K562 (cell line): ENCODE results near the gene DTNB.

Experiments used
- ETV6 ChIP-seq, 3 experiments: fragments of 150-350 bp in 1 of 3; sonication (generic) in 1 of 3; formaldehyde crosslinking in 1 of 3; IDR thresholded peaks; 2 replicates each; pipeline versions ENCODE4 v1.6.1 to v1.8.0; 2014 to 2022; ENCODE audit warnings: borderline replicate concordance in 2 of 3, low read depth in 2 of 3, antibody characterized with exemption in 1 of 3, low read length in 1 of 3, mild to moderate bottlenecking in 1 of 3, missing genetic modification reagents in 1 of 3
- MYC ChIP-seq, 2 experiments: fragments of 250-450 bp in 1 of 2; sonication (Bioruptor Pico) in 1 of 2; IDR thresholded peaks; 2 replicates each; pipeline versions ENCODE4 v1.5.1 to v1.6.1; 2012 to 2021; ENCODE audit warnings: low read depth in 2 of 2, borderline replicate concordance in 1 of 2, improper control_type of control experiment in 1 of 2, low read length in 1 of 2, mild to moderate bottlenecking in 1 of 2, moderate library complexity in 1 of 2
- RAD51 ChIP-seq: fragments of 450-650 bp; IDR thresholded peaks from 2 replicates; pipeline ENCODE4 v1.7.1; 2016; ENCODE audit warnings: low read depth, mild to moderate bottlenecking, borderline replicate concordance
- RFX1 ChIP-seq: fragments of 450-650 bp; IDR thresholded peaks from 2 replicates; pipeline ENCODE4 v1.6.1; 2016; ENCODE audit warnings: mild to moderate bottlenecking, moderate library complexity
- SAFB ChIP-seq: fragments of 200-400 bp; formaldehyde crosslinking; IDR thresholded peaks from 2 replicates; pipeline ENCODE4 v1.6.1; 2017; ENCODE audit warnings: low read depth, low read length, borderline replicate concordance
- ZBTB17 ChIP-seq: fragments of 450-650 bp; formaldehyde crosslinking; IDR thresholded peaks from 2 replicates; pipeline ENCODE4 v1.4.0; 2020; ENCODE audit warnings: mild to moderate bottlenecking
- ZNF124 ChIP-seq: sonication (generic); formaldehyde crosslinking; IDR thresholded peaks from 2 replicates; pipeline ENCODE4 v1.8.1; 2022; ENCODE audit warnings: missing genetic modification reagents
- ZNF24 ChIP-seq: fragments of 450-650 bp; IDR thresholded peaks from 2 replicates; pipeline ENCODE4 v1.6.1; 2016
- TF ChIP-seq, protein P1 (sequence below), 3 experiments: IDR thresholded peaks in 2 of 3; conservative IDR thresholded peaks in 1 of 3; 2 replicates each; pipeline ENCODE4 v1.5.1; 2011 to 2012; ENCODE audit warnings: low read length in 3 of 3, mild to moderate bottlenecking in 3 of 3, control low read depth in 2 of 3, improper control_type of control experiment in 1 of 3, inconsistent platforms in 1 of 3, low read depth in 1 of 3, mixed read lengths in 1 of 3, moderate library complexity in 1 of 3; ENCODE audit not compliant: insufficient read depth in 2 of 3
- TF ChIP-seq, protein P2 (sequence below), 3 experiments: fragments of 200-800 bp in 1 of 3; fragments of 250-450 bp in 1 of 3; fragments of 450-650 bp in 1 of 3; sonication (Bioruptor Pico) in 1 of 3; sonication (Bioruptor generic) in 1 of 3; formaldehyde crosslinking in 1 of 3; IDR thresholded peaks; 2 replicates each; pipeline versions ENCODE4 v1.6.1 to v1.8.0; 2016 to 2022; ENCODE audit warnings: mild to moderate bottlenecking in 2 of 3, missing genetic modification characterization in 2 of 3, missing compliant biosample characterization in 1 of 3, moderate library complexity in 1 of 3
- TF ChIP-seq, protein P3 (sequence below): fragments of 450-650 bp; IDR thresholded peaks from 2 replicates; pipeline ENCODE4 v1.6.1; 2016; ENCODE audit warnings: mild to moderate bottlenecking

DNA sequence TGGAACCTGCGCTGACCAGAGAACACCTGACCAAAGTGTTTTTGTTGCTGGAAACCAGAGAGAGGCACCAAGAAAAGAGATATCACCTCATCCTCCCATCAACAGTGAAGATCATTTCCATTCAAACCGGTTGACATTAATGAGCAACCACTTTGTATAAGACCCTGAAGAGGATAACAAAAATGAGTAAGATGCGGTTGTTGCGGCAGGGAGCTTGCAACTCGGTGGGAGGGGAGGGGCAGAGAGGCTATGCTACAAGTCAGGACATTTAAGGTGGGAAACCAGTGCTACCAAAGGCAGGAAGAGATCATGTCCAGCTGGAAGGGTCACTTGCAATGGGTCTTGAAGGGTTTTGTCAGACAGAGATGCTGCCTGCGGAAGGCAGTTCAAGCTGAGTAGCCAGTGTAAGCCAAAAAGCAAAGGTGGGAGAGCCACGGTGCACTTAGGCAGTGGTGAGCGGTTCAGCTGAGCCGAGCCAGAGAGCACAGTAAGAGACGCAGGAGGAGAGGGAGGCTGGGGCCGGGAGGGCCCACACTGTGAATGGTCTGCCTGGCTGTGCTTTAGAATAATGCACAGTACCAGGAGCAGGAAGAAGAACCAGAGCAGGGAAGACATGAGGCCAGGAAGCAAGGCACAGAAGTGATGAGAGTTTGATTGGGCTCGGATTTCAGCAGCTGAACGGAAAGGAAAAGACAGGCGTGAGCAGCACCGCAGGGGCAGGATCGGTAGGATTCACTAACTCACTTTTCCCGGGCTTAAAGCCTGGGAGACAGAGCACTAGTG, 24.4 kb upstream of the DTNB start:
- TF ChIP-seq, protein P1, sequence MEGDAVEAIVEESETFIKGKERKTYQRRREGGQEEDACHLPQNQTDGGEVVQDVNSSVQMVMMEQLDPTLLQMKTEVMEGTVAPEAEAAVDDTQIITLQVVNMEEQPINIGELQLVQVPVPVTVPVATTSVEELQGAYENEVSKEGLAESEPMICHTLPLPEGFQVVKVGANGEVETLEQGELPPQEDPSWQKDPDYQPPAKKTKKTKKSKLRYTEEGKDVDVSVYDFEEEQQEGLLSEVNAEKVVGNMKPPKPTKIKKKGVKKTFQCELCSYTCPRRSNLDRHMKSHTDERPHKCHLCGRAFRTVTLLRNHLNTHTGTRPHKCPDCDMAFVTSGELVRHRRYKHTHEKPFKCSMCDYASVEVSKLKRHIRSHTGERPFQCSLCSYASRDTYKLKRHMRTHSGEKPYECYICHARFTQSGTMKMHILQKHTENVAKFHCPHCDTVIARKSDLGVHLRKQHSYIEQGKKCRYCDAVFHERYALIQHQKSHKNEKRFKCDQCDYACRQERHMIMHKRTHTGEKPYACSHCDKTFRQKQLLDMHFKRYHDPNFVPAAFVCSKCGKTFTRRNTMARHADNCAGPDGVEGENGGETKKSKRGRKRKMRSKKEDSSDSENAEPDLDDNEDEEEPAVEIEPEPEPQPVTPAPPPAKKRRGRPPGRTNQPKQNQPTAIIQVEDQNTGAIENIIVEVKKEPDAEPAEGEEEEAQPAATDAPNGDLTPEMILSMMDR (IDR thresholded peaks at IDR 0.05 in 2 of 3, conservative IDR thresholded peaks at IDR 0.05 in 1 of 3; ENCODE audit: insufficient read depth in 2 of 3, low read depth in 1 of 3, low read length in 3 of 3) = no peak
- TF ChIP-seq, protein P2, sequence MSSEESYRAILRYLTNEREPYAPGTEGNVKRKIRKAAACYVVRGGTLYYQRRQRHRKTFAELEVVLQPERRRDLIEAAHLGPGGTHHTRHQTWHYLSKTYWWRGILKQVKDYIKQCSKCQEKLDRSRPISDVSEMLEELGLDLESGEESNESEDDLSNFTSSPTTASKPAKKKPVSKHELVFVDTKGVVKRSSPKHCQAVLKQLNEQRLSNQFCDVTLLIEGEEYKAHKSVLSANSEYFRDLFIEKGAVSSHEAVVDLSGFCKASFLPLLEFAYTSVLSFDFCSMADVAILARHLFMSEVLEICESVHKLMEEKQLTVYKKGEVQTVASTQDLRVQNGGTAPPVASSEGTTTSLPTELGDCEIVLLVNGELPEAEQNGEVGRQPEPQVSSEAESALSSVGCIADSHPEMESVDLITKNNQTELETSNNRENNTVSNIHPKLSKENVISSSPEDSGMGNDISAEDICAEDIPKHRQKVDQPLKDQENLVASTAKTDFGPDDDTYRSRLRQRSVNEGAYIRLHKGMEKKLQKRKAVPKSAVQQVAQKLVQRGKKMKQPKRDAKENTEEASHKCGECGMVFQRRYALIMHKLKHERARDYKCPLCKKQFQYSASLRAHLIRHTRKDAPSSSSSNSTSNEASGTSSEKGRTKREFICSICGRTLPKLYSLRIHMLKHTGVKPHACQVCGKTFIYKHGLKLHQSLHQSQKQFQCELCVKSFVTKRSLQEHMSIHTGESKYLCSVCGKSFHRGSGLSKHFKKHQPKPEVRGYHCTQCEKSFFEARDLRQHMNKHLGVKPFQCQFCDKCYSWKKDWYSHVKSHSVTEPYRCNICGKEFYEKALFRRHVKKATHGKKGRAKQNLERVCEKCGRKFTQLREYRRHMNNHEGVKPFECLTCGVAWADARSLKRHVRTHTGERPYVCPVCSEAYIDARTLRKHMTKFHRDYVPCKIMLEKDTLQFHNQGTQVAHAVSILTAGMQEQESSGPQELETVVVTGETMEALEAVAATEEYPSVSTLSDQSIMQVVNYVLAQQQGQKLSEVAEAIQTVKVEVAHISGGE (CRISPR knock-in tag; IDR thresholded peaks at IDR 0.05) = no peak
- TF ChIP-seq ZNF124 (CRISPR knock-in tag) = no peak
- no peak for TF ChIP-seq SAFB
- TF ChIP-seq RAD51 = no peak
- TF ChIP-seq ZBTB17 (CRISPR knock-in tag) = no peak
- TF ChIP-seq ZNF24 = no peak
- no peak for TF ChIP-seq RFX1
- TF ChIP-seq ETV6 (IDR thresholded peaks at IDR 0.05; ENCODE audit: borderline replicate concordance in 1 of 2, low read depth in 2 of 2, low read length in 1 of 2) = no peak
- no peak for TF ChIP-seq ETV6 (CRISPR knock-in tag; IDR thresholded peaks at IDR 0.05; ENCODE audit: borderline replicate concordance)
- TF ChIP-seq, protein P3, sequence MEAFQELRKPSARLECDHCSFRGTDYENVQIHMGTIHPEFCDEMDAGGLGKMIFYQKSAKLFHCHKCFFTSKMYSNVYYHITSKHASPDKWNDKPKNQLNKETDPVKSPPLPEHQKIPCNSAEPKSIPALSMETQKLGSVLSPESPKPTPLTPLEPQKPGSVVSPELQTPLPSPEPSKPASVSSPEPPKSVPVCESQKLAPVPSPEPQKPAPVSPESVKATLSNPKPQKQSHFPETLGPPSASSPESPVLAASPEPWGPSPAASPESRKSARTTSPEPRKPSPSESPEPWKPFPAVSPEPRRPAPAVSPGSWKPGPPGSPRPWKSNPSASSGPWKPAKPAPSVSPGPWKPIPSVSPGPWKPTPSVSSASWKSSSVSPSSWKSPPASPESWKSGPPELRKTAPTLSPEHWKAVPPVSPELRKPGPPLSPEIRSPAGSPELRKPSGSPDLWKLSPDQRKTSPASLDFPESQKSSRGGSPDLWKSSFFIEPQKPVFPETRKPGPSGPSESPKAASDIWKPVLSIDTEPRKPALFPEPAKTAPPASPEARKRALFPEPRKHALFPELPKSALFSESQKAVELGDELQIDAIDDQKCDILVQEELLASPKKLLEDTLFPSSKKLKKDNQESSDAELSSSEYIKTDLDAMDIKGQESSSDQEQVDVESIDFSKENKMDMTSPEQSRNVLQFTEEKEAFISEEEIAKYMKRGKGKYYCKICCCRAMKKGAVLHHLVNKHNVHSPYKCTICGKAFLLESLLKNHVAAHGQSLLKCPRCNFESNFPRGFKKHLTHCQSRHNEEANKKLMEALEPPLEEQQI = no peak
- TF ChIP-seq MYC (IDR thresholded peaks at IDR 0.05; ENCODE audit: low read depth, low read length) = no peak
- no peak for TF ChIP-seq MYC (CRISPR knock-in tag; IDR thresholded peaks at IDR 0.05; ENCODE audit: borderline replicate concordance, low read depth)
